Colonic mucosa (tissue), 4 donors: Measurements from ENCODE around the gene HOMER3. TPM values are rescaled to one million over a fixed set of nuclear protein-coding genes. Genes with fewer than 3 reads are reported as not detected.
A peak's percentile ranks its signal among the peaks of the same experiment; 100 is the strongest.

Experiments
- DNase-seq: peaks from one replicate; pipeline ENCODE4 v3.0.0-alpha.2; 2020
- H3K27ac ChIP-seq: fragments of 200-600 bp; one replicate; pipeline ENCODE4 v1.8.0; 2021
- H3K27me3 ChIP-seq: fragments of 200-600 bp; one replicate; pipeline ENCODE4 v1.8.0; 2021
- H3K36me3 ChIP-seq: fragments of 200-600 bp; one replicate; pipeline ENCODE4 v1.8.0; 2021
- H3K4me1 ChIP-seq: fragments of 200-600 bp; one replicate; pipeline ENCODE4 v1.8.0; 2021; ENCODE audit warnings: mild to moderate bottlenecking
- H3K4me3 ChIP-seq: fragments of 200-600 bp; one replicate; pipeline ENCODE4 v1.8.0; 2021
- H3K9ac ChIP-seq, 2 donors: one replicate each; pipeline ENCODE4 v1.7.0; 2013; ENCODE audit warnings: control low read depth in 2 of 2, low read depth in 2 of 2, low read length in 2 of 2
- H3K9me3 ChIP-seq: fragments of 200-600 bp; one replicate; pipeline ENCODE4 v1.8.0; 2021
- CTCF ChIP-seq: fragments of 200-600 bp; IDR thresholded peaks from one replicate; pipeline ENCODE4 v1.8.0; 2022; ENCODE audit warnings: antibody characterized with exemption, mild to moderate bottlenecking
- intact Hi-C: fragments of 100-400 bp; cut with DNase I; formaldehyde crosslinking; loops from one replicate; pipeline ENCODE4 v1.14.1; 2022
- total RNA-seq, 2 donors: library from RNA; stranded (reverse); fragmentation: NEBNext Ultra II Directional in 1 of 2; extraction: Animal tissue kit (Norgen Biotek cat#: 25700) in 1 of 2; gene quantifications; one replicate each; pipeline ENCODE4 v1.2.1, GENCODE V29; 2021
- donor health status: healthy.
- donor health status: DM: no; HTN: no; CAD: no.
- donor health status: DM: no; HTN: no; CAD: no.

Gene HOMER3
- total RNA-seq, 2 donors from 2014 or later = 1.9 to 5.3 TPM

GRCh38 chr19:18966307-18966706 is 25.3 kb upstream of the HOMER3 start:
- no peak for TF ChIP-seq CTCF
- Histone ChIP-seq H3K36me3 (no peaks in the 10 kb centered on the region), H3K9me3 (no peaks in the 10 kb centered on the region), H3K4me3 (no peak overlapping the region), H3K4me1 (no peaks in the 10 kb centered on the region), H3K27ac (peak overlapping the region; percentile 40), H3K9ac (no peak overlapping the region), H3K27me3 (no peaks in the 10 kb centered on the region)
- no peak for DNase-seq
- intact Hi-C loops = no loop called here

DNA sequence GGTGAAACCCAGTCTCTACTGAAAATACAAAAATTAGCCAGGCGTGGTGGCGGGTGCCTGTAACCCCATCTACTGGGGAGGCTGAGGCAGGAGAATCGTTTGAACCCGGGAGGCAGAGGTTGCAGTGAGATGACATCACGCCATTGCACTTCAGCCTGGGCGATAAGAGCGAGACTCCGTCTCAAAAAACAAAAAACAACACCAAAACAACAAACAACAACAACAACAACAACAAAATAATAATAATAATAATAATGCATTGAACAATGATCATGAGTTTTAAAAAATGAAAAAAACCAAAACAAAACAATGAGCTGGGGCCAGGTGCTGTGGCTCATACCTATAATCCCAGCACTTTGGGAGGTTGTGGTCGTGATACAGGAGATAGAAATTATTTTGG is 23.1 kb upstream of the HOMER3 start:
- Histone ChIP-seq H3K36me3 (no peaks in the 10 kb centered on the region), H3K9ac (no peak overlapping the region), H3K27me3 (no peaks in the 10 kb centered on the region), H3K9me3 (no peaks in the 10 kb centered on the region), H3K4me1 (no peaks in the 10 kb centered on the region), H3K27ac (no peak overlapping the region), H3K4me3 (no peak overlapping the region)
- no peak for TF ChIP-seq CTCF
- DNase-seq = no peak
- intact Hi-C loops = no loop called here

DNA sequence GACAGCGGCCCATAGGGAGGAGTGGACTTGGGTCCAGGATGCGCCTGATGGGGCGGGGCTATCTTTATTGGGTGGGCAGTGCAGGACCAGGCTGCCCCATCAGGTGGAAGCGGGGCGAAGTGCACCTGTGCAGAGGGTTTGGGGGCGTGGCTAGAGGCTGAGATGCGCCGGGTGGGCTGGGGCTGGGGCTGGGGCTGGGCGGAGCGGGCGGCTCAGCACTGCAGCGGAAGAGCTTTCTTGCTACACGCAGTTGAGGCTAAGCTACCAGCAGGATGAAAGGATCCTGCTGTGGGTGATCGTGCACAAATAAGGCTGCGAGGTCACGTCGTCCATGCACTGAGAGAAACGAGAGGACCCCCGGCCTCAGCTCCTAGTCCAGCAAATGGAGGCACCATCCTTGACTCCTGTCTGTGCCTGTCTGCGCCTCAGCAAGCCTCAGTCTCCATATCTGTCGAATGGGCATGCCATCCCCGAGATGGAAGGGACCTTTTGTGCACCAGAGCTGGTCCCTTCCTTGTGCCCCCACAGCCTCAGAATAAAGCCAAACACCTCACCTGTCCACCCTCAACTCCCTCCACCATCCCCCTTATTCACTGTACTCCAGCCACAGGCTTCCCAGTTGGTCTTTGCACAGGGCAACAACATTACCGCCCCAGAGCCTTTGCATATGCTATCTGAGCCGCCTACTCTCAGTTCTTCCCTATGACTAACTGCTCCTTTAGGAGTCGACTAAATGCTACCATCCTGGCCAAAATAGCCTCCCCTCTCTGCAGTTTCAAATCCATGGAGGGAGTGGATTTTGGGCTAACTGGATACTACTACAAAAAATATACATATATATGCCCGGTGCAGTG is 21.0 kb upstream of the HOMER3 start:
- no peaks in the 10 kb centered on the region for H3K4me1 ChIP-seq
- intact Hi-C loops = no loop called here
- no peaks in the 10 kb centered on the region for H3K27me3 ChIP-seq
- H3K9ac ChIP-seq = no peak overlapping the region
- H3K9me3 ChIP-seq = no peaks in the 10 kb centered on the region
- H3K27ac ChIP-seq = no peak overlapping the region
- H3K4me3 ChIP-seq = no peak overlapping the region
- no peak for DNase-seq
- H3K36me3 ChIP-seq = no peaks in the 10 kb centered on the region
- TF ChIP-seq CTCF = no peak

DNA sequence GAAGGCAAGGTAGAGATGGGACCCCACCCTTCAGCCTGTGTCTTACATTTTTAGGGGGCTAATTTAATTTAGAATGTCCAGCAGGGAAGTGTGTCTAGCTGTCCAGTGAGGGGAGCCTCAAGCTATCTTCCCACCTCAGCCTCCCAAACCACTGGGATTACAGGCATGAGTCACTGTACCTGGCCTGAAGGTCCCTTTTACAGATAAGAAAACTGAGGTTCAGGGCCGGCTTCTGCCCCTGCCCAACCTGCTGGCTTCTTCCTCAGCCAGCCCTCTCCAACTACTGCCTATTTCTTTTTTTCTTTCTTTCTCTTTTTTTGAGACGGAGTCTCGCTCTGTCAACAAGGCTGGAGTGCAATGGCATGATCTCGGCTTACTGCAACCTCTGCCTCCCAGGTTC is 19.4 kb upstream of the HOMER3 start:
- Histone ChIP-seq H3K36me3 (no peaks in the 10 kb centered on the region), H3K27ac (no peak overlapping the region), H3K4me1 (no peaks in the 10 kb centered on the region), H3K9ac (no peak overlapping the region), H3K4me3 (no peak overlapping the region), H3K9me3 (no peaks in the 10 kb centered on the region), H3K27me3 (no peaks in the 10 kb centered on the region)
- no peak for DNase-seq
- TF ChIP-seq CTCF = no peak
- intact Hi-C loops = no loop called here

- intact Hi-C loops = no loop called here
- H3K4me3 ChIP-seq = no peak overlapping the region
Observed at GRCh38 chr19:18955042-18955441, 14.0 kb upstream of the HOMER3 start.

More at GRCh38 chr19:18955042-18955441, 14.0 kb upstream of the HOMER3 start:
- no peak for TF ChIP-seq CTCF
- Histone ChIP-seq H3K36me3 (no peaks in the 10 kb centered on the region), H3K27ac (no peak overlapping the region), H3K9ac (no peak overlapping the region), H3K27me3 (no peaks in the 10 kb centered on the region), H3K9me3 (no peaks in the 10 kb centered on the region), H3K4me1 (no peaks in the 10 kb centered on the region)
- DNase-seq = no peak
